H9 (cell line): Measurements from ENCODE around the gene CCDC192. TPM values are rescaled to one million over a fixed set of nuclear protein-coding genes. Genes with fewer than 3 reads are reported as not detected.

Experiments used
- DNase-seq: peaks from one replicate; pipeline ENCODE4 v3.0.0-alpha.2; 2017
- H2AFZ ChIP-seq: one replicate; pipeline ENCODE4 v1.6.1; 2013; ENCODE audit warnings: mild to moderate bottlenecking, low read length, control low read depth, moderate library complexity
- H2AK5ac ChIP-seq: 2 replicates; pipeline ENCODE4 v1.6.1; 2013; ENCODE audit warnings: low read length, control low read depth, mixed read lengths; ENCODE audit not compliant: insufficient read length
- H2BK120ac ChIP-seq: one replicate; pipeline ENCODE4 v1.6.1; 2013; ENCODE audit warnings: low read depth, mild to moderate bottlenecking, low read length, control low read depth, inconsistent platforms; ENCODE audit not compliant: poor library complexity, severe bottlenecking
- H2BK12ac ChIP-seq: 2 replicates; pipeline ENCODE4 v1.6.1; 2013; ENCODE audit warnings: low read length, control low read depth, mixed read lengths, low read depth; ENCODE audit not compliant: insufficient read length
- H2BK15ac ChIP-seq: 2 replicates; pipeline ENCODE4 v1.6.1; 2013; ENCODE audit warnings: low read depth, low read length, control low read depth
- H2BK20ac ChIP-seq: one replicate; pipeline ENCODE4 v1.6.1; 2013; ENCODE audit warnings: low read depth, mild to moderate bottlenecking, low read length, control low read depth, inconsistent platforms; ENCODE audit not compliant: poor library complexity, severe bottlenecking
- H2BK5ac ChIP-seq: 2 replicates; pipeline ENCODE4 v1.6.1; 2013; ENCODE audit warnings: low read length, control low read depth, mixed read lengths; ENCODE audit not compliant: insufficient read length
- H3K14ac ChIP-seq: 2 replicates; pipeline ENCODE4 v1.6.1; 2013; ENCODE audit warnings: low read length, control low read depth; ENCODE audit not compliant: insufficient read depth
- H3K18ac ChIP-seq: 2 replicates; pipeline ENCODE4 v1.6.1; 2013; ENCODE audit warnings: low read depth, mild to moderate bottlenecking, mixed read lengths, low read length, control low read depth; ENCODE audit not compliant: insufficient read length
- H3K23ac ChIP-seq: 2 replicates; pipeline ENCODE4 v1.6.1; 2013; ENCODE audit warnings: low read length, control low read depth, mixed read lengths, low read depth; ENCODE audit not compliant: insufficient read length
- H3K23me2 ChIP-seq: 2 replicates; pipeline ENCODE4 v1.6.1; 2013; ENCODE audit warnings: low read depth, mild to moderate bottlenecking, mixed read lengths, low read length, control low read depth; ENCODE audit not compliant: insufficient read length, poor library complexity, severe bottlenecking
- H3K27ac ChIP-seq: 2 replicates; pipeline ENCODE4 v1.5.1; 2013; ENCODE audit warnings: low read length, control low read depth, mixed read lengths, low read depth; ENCODE audit not compliant: insufficient read length
- H3K27me3 ChIP-seq: 2 replicates; pipeline ENCODE4 v1.6.1; 2013; ENCODE audit warnings: low read length, control low read depth, inconsistent platforms; ENCODE audit not compliant: insufficient read depth
- H3K4ac ChIP-seq: 2 replicates; pipeline ENCODE4 v1.6.1; 2013; ENCODE audit warnings: low read depth, mild to moderate bottlenecking, control low read depth, inconsistent platforms, low read length, moderate library complexity
- H3K4me1 ChIP-seq: 2 replicates; pipeline ENCODE4 v1.6.1; 2013; ENCODE audit warnings: low read length, control low read depth, inconsistent platforms; ENCODE audit not compliant: insufficient read depth
- H3K4me2 ChIP-seq: 2 replicates; pipeline ENCODE4 v1.6.1; 2013; ENCODE audit warnings: low read length, control low read depth, mixed read lengths; ENCODE audit not compliant: insufficient read length, insufficient read depth
- H3K56ac ChIP-seq: 2 replicates; pipeline ENCODE4 v1.6.1; 2013; ENCODE audit warnings: low read depth, mild to moderate bottlenecking, mixed read lengths, low read length, control low read depth; ENCODE audit not compliant: insufficient read length
- H3K79me1 ChIP-seq: 2 replicates; pipeline ENCODE4 v1.6.1; 2013; ENCODE audit warnings: low read depth, mild to moderate bottlenecking, moderate library complexity, low read length, control low read depth, inconsistent platforms; ENCODE audit not compliant: insufficient read depth, poor library complexity, severe bottlenecking
- H3K79me2 ChIP-seq: 2 replicates; pipeline ENCODE4 v1.6.1; 2013; ENCODE audit warnings: low read length, control low read depth, inconsistent platforms; ENCODE audit not compliant: insufficient read depth
- H3K9ac ChIP-seq: 2 replicates; pipeline ENCODE4 v1.6.1; 2013; ENCODE audit warnings: low read length, control low read depth, mixed read lengths; ENCODE audit not compliant: insufficient read length; ENCODE audit errors: extremely low read depth
- H3K9me3 ChIP-seq: one replicate; pipeline ENCODE4 v1.6.1; 2013; ENCODE audit warnings: low read depth, low read length, inconsistent platforms; ENCODE audit not compliant: control insufficient read depth
- H3T11ph ChIP-seq: one replicate; pipeline ENCODE4 v1.6.1; 2013; ENCODE audit warnings: mild to moderate bottlenecking, low read length, control low read depth, inconsistent platforms
- H4K20me1 ChIP-seq: one replicate; pipeline ENCODE4 v1.6.1; 2013; ENCODE audit not compliant: control insufficient read depth, insufficient read length, insufficient read depth
- H4K5ac ChIP-seq: 2 replicates; pipeline ENCODE4 v1.6.1; 2013; ENCODE audit warnings: low read depth, mild to moderate bottlenecking, mixed read lengths, low read length, control low read depth; ENCODE audit not compliant: insufficient read length
- H4K8ac ChIP-seq: replicated peaks from 2 replicates; pipeline ENCODE4 v1.6.1; 2013; ENCODE audit warnings: low read length, control low read depth, mixed read lengths, low read depth; ENCODE audit not compliant: insufficient read length
- H4K91ac ChIP-seq: 2 replicates; pipeline ENCODE4 v1.6.1; 2013; ENCODE audit warnings: low read depth, mild to moderate bottlenecking, moderate library complexity, mixed read lengths, low read length, control low read depth; ENCODE audit not compliant: insufficient read length
- H3K27ac Mint-ChIP-seq, 3 experiments: 2 replicates in 2 of 3; 3 replicates in 1 of 3; pipeline ENCODE4 v1.8.0; 2020 to 2021; ENCODE audit warnings: mixed read lengths in 3 of 3, mild to moderate bottlenecking in 1 of 3, moderate library complexity in 1 of 3
- H3K27me3 Mint-ChIP-seq: 2 replicates; pipeline ENCODE4 v1.8.0; 2021; ENCODE audit warnings: low read depth, mild to moderate bottlenecking, moderate library complexity, mixed read lengths
- H3K36me3 Mint-ChIP-seq, 3 experiments: 2 replicates in 2 of 3; 3 replicates in 1 of 3; pipeline ENCODE4 v1.8.0; 2020 to 2021; ENCODE audit warnings: low read depth in 3 of 3, mixed read lengths in 3 of 3; ENCODE audit not compliant: insufficient read depth in 1 of 3
- H3K4me1 Mint-ChIP-seq, 2 experiments: 2 replicates each; pipeline ENCODE4 v1.8.0; 2020; ENCODE audit warnings: mixed read lengths in 2 of 2
- H3K4me3 Mint-ChIP-seq, 2 experiments: 2 replicates in 1 of 2; 3 replicates in 1 of 2; pipeline ENCODE4 v1.8.0; 2020 to 2021; ENCODE audit warnings: mild to moderate bottlenecking in 2 of 2, mixed read lengths in 2 of 2, moderate library complexity in 1 of 2
- H3K9me3 Mint-ChIP-seq, 2 experiments: 2 replicates in 1 of 2; 3 replicates in 1 of 2; pipeline ENCODE4 v1.8.0; 2020; ENCODE audit warnings: mild to moderate bottlenecking in 2 of 2, mixed read lengths in 2 of 2, moderate library complexity in 1 of 2
- CTCF ChIP-seq: fragments of 200-600 bp; sonication (generic); conservative IDR thresholded peaks from 3 replicates; pipeline ENCODE4 v1.8.0; 2021; ENCODE audit warnings: antibody characterized with exemption, mild to moderate bottlenecking
- WGBS: extraction: QIAGEN DNeasy Blood & Tissue Kit; methylation state at CpG from one replicate; pipeline ENCODE4 v1.1.7; 2013; ENCODE audit warnings: missing lambda C conversion rate, low lambda C conversion rate, mixed read lengths; ENCODE audit not compliant: insufficient read length; ENCODE audit errors: extremely low coverage; 5-methylcytosine and 5-hydroxymethylcytosine counted together
- total RNA-seq: library from RNA; stranded (reverse); gene quantifications from 2 replicates; pipeline ENCODE4 v1.2.1, GENCODE V29; 2021

CCDC192 gene
- total RNA-seq, 1 experiment from 2014 or later, result not detected

- Histone ChIP-seq H4K20me1 (no peaks in the 10 kb centered on the region), H3K4ac (no peak overlapping the region), H3K4me2 (no peak overlapping the region), H3K27ac (no peak overlapping the region), H3K79me2 (no peaks in the 10 kb centered on the region), H2BK5ac (no peak overlapping the region), H2BK15ac (no peak overlapping the region), H3K27me3 (no peaks in the 10 kb centered on the region), H3K23ac (no peak overlapping the region), H3K79me1 (no peaks in the 10 kb centered on the region), H2BK120ac (no peak overlapping the region), H2AFZ (no peak overlapping the region), H3K9me3 (no peaks in the 10 kb centered on the region), H3K23me2 (no peaks in the 10 kb centered on the region), H2BK12ac (no peak overlapping the region), H2BK20ac (no peak overlapping the region), H3K18ac (no peak overlapping the region), H3K9ac (no peak overlapping the region), H3K14ac (no peak overlapping the region), H3K56ac (no peak overlapping the region), H3T11ph (no peak overlapping the region), H3K4me1 (no peaks in the 10 kb centered on the region), H4K5ac (no peak overlapping the region), H4K91ac (no peak overlapping the region), H2AK5ac (no peak overlapping the region), H4K8ac (no peak overlapping the region)
- no peak for DNase-seq
- no CpG with 5 or more reads among the region's 3 CpGs for WGBS
- Mint-ChIP-seq H3K4me1 (peaks cover 11 to 13% of the 10 kb centered on the region in 2 experiments), H3K27me3 (no peaks in the 10 kb centered on the region), H3K4me3 (no peak overlapping the region), H3K36me3 (no peaks in the 10 kb centered on the region), H3K27ac (no peak overlapping the region), H3K9me3 (no peaks in the 10 kb centered on the region)
- no peak for TF ChIP-seq CTCF
Measured at GRCh38 chr5:127961763-127962145, 258.6 kb downstream of the CCDC192 start.
